Transverse colon (tissue), 4 donors: ENCODE results near the gene CD1D. TPM values are rescaled to one million over a fixed set of nuclear protein-coding genes. Genes with fewer than 3 reads are reported as not detected.

Experiments used
- DNase-seq: peaks from one replicate; pipeline ENCODE4 v3.0.0-alpha.2; 2019
- H3K27ac ChIP-seq, 4 donors: fragments of 200-600 bp; sonication (generic); 2 replicates each; pipeline ENCODE4 v1.5.1; 2016 to 2018; ENCODE audit warnings: inconsistent platforms in 4 of 4
- H3K27me3 ChIP-seq: fragments of 200-600 bp; sonication (generic); 2 replicates; pipeline ENCODE4 v1.5.1; 2017; ENCODE audit warnings: inconsistent platforms
- H3K36me3 ChIP-seq, 4 donors: fragments of 200-600 bp; sonication (generic); 2 replicates each; pipeline ENCODE4 v1.5.1; 2017 to 2019; ENCODE audit warnings: inconsistent platforms in 4 of 4
- H3K4me1 ChIP-seq, 4 donors: fragments of 200-600 bp; sonication (generic); 2 replicates each; pipeline ENCODE4 v1.5.1; 2017 to 2020; ENCODE audit warnings: inconsistent platforms in 4 of 4
- H3K4me3 ChIP-seq, 4 donors: fragments of 200-600 bp; sonication (generic); 1 replicate in 1 of 4; 2 replicates in 3 of 4; pipeline versions ENCODE4 v1.5.1 to v1.6.1; 2017 to 2019; ENCODE audit warnings: inconsistent platforms in 4 of 4
- H3K9me3 ChIP-seq, 2 donors: fragments of 200-600 bp; sonication (generic); 2 replicates each; pipeline ENCODE4 v1.5.1; 2017 to 2019; ENCODE audit warnings: inconsistent platforms in 2 of 2
- EP300 ChIP-seq: sonication (generic); formaldehyde crosslinking; IDR thresholded peaks from one replicate; pipeline ENCODE4 v1.6.1; 2017; ENCODE audit warnings: antibody characterized with exemption, low read depth
- POLR2A ChIP-seq: fragments of 450-650 bp; IDR thresholded peaks from one replicate; pipeline ENCODE4 v1.6.1; 2016; ENCODE audit warnings: antibody characterized with exemption, mild to moderate bottlenecking, moderate library complexity
- POLR2AphosphoS5 ChIP-seq, 3 donors: sonication (generic); formaldehyde crosslinking; IDR thresholded peaks; one replicate each; pipeline ENCODE4 v1.6.1; 2016; ENCODE audit warnings: antibody characterized with exemption in 3 of 3
- WGBS, 2 donors: methylation state at CpG; one replicate each; pipeline ENCODE4 v1.1.5; 2018; ENCODE audit warnings: low coverage in 1 of 2; 5-methylcytosine and 5-hydroxymethylcytosine counted together
- in situ Hi-C, 4 donors: fragments of 200-750 bp; cut with MboI; loops; one replicate each; pipeline versions ENCODE4 v1.15.0 to v1.15.1; 2017; ENCODE audit warnings: low sequenced_read_pairs in 3 of 4, low pct_ligation_motif_present in 1 of 4, low pct_unique_long_range_greater_than_20kb in 1 of 4
- intact Hi-C: fragments of 100-400 bp; cut with DNase I; formaldehyde crosslinking; loops from one replicate; pipeline ENCODE4 v1.15.1; 2023; ENCODE audit warnings: low total_unique reads
- total RNA-seq, 4 donors: library from RNA; depleted of rRNA; stranded (reverse); fragments of >200 nt; gene quantifications; one replicate each; pipeline ENCODE4 v1.1.0, GENCODE V29; 2016
- TF ChIP-seq, protein P1 (sequence below), 5 experiments: fragments of 200-600 bp in 3 of 5; fragments of 450-650 bp in 2 of 5; sonication (generic) in 3 of 5; IDR thresholded peaks; 1 replicate in 2 of 5; 2 replicates in 3 of 5; pipeline ENCODE4 v1.5.1; 2016 to 2017; ENCODE audit warnings: antibody characterized with exemption in 5 of 5, inconsistent platforms in 3 of 5, mild to moderate bottlenecking in 2 of 5, moderate library complexity in 1 of 5

CD1D gene
- total RNA-seq, 4 donors from 2014 or later: 1.4 to 11.2 (median 4.1) TPM

GRCh38 chr1:158153746-158154444 lies 26.8 kb upstream of the CD1D start:
- Histone ChIP-seq H3K27me3 (peaks cover 5% of the 10 kb centered on the region), H3K36me3 (no peaks in the 10 kb centered on the region), H3K9me3 (no peaks in the 10 kb centered on the region), H3K4me3 (no peak overlapping the region), H3K27ac (no peak overlapping the region), H3K4me1 (peaks cover 0 to 14% (median 7%) of the 10 kb centered on the region in 4 donors)
- 62 to 76% methylated on average over 5 of the region's 5 CpGs for WGBS, 2 donors
- in situ Hi-C loops (no loop called here), intact Hi-C loops (no loop called here)
- TF ChIP-seq POLR2AphosphoS5 (IDR thresholded peaks at IDR 0.05) (no peak), EP300 (no peak), POLR2A (no peak)
- TF ChIP-seq, protein P1, sequence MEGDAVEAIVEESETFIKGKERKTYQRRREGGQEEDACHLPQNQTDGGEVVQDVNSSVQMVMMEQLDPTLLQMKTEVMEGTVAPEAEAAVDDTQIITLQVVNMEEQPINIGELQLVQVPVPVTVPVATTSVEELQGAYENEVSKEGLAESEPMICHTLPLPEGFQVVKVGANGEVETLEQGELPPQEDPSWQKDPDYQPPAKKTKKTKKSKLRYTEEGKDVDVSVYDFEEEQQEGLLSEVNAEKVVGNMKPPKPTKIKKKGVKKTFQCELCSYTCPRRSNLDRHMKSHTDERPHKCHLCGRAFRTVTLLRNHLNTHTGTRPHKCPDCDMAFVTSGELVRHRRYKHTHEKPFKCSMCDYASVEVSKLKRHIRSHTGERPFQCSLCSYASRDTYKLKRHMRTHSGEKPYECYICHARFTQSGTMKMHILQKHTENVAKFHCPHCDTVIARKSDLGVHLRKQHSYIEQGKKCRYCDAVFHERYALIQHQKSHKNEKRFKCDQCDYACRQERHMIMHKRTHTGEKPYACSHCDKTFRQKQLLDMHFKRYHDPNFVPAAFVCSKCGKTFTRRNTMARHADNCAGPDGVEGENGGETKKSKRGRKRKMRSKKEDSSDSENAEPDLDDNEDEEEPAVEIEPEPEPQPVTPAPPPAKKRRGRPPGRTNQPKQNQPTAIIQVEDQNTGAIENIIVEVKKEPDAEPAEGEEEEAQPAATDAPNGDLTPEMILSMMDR (IDR thresholded peaks at IDR 0.05): no peak
- DNase-seq: no peak

GRCh38 chr1:158154501-158154900 lies 26.2 kb upstream of the CD1D start:
- intact Hi-C loops: no loop called here
- no peak overlapping the region for H3K27ac ChIP-seq
- no peak for TF ChIP-seq POLR2A
- TF ChIP-seq, protein P1 (IDR thresholded peaks at IDR 0.05): no peak
- TF ChIP-seq EP300: no peak
- no peak for TF ChIP-seq POLR2AphosphoS5 (IDR thresholded peaks at IDR 0.05)
- no peak overlapping the region for H3K4me3 ChIP-seq
- peaks cover 5% of the 10 kb centered on the region for H3K27me3 ChIP-seq
- H3K9me3 ChIP-seq: no peaks in the 10 kb centered on the region
- peaks cover 0 to 9% (median 4%) of the 10 kb centered on the region in 4 donors for H3K4me1 ChIP-seq
- in situ Hi-C loops: no loop called here
- H3K36me3 ChIP-seq: no peaks in the 10 kb centered on the region
- no peak for DNase-seq
- 85 to 86% methylated on average over 3 of the region's 3 CpGs for WGBS, 2 donors

GRCh38 chr1:158155673-158156072 lies 25.0 kb upstream of the CD1D start:
- 80 to 91% methylated on average over 1 of the region's 1 CpG for WGBS, 2 donors
- H3K9me3 ChIP-seq: no peaks in the 10 kb centered on the region
- H3K4me1 ChIP-seq: no peaks in the 10 kb centered on the region
- no peaks in the 10 kb centered on the region for H3K36me3 ChIP-seq
- TF ChIP-seq, protein P1 (IDR thresholded peaks at IDR 0.05): no peak
- no peak for TF ChIP-seq POLR2A
- no peak for TF ChIP-seq EP300
- no peak for TF ChIP-seq POLR2AphosphoS5 (IDR thresholded peaks at IDR 0.05)
- H3K27ac ChIP-seq: no peak overlapping the region
- in situ Hi-C loops: no loop called here
- intact Hi-C loops: no loop called here
- DNase-seq: no peak
- no peak overlapping the region for H3K4me3 ChIP-seq
- peaks cover 8% of the 10 kb centered on the region for H3K27me3 ChIP-seq

DNA sequence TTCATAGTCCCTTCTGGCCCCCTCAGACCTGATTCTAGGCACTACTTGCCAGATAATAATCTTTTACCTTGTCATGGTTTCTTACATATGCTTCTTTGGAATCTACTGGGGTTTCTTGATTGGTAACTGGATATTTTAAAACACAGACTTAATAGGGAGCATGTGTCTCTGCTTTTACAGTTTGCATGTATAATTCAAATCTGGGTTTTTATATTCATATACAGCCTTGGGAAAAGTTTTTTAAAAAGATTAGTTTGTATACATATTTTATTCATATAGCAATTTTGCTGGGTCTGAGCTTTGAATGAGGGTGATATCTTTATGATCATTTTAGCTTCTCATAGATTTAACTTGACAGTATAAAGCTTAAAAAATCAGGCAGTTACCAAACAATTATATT lies 21.1 kb upstream of the CD1D start:
- H3K27ac ChIP-seq: no peak overlapping the region
- H3K9me3 ChIP-seq: no peaks in the 10 kb centered on the region
- H3K36me3 ChIP-seq: no peaks in the 10 kb centered on the region
- peaks cover 0 to 4% (median 0%) of the 10 kb centered on the region in 4 donors for H3K4me1 ChIP-seq
- H3K4me3 ChIP-seq: no peak overlapping the region
- no peak for TF ChIP-seq POLR2AphosphoS5 (IDR thresholded peaks at IDR 0.05)
- TF ChIP-seq POLR2A: no peak
- no peak for TF ChIP-seq EP300
- TF ChIP-seq, protein P1 (IDR thresholded peaks at IDR 0.05): no peak
- peaks cover 21% of the 10 kb centered on the region for H3K27me3 ChIP-seq
- intact Hi-C loops (no loop called here), in situ Hi-C loops (no loop called here)
- DNase-seq: no peak
